NK-92 treated with Interleukin-12 subunit alpha and Interleukin-12 subunit beta, amount 100 ng/mL, for 24 hours (cell line): ENCODE results near the gene GRIA3.
"Not testable (repeated sequence)": the region's sequence is repeated elsewhere in the genome, so short reads cannot be mapped to it uniquely, and the experiment has no call there.

Experiments
- DNase-seq: peaks from one replicate; lab custom pipeline; 2025; lab: John Stamatoyannopoulos, UW

Gene GRIA3

DNA sequence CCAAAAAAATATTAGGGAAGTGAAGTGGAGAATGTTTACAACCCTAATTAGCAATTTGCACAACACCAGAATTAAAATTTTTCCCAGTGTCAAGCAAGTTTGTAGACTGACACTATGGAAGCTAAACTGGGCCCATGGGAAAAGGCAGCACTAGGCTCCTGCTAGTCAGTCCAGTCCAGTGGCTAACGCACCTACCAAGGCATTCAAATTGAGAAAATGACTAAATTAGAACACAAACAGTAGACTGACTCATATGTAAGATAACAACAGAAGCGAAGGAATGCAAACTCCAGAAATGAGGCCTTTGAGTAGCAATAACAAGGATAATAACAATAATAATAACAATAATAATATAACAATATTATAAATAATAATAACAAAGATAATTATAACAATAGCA, 90.7 kb downstream of the GRIA3 start:
- DNase-seq: no peak

DNA sequence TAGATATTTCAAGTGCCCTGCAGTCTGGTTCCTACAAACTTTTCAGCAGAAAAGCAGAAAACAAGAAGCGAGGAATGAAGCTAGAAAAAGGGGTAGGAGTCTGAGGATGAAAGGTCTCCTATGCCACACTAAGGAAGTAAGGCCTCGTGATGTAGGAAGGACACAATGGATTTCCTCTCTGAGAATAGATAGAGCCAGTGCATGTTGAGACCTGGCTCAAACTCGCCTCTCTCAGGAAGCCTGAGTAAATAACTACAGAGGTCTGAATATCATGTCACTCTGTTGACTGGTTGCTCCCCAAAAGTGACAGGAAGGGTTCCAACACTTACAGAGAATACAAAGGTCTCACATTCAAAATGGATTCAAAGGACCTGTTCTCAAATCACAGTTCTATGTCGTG, 93.3 kb downstream of the GRIA3 start:
- DNase-seq: no peak

DNA sequence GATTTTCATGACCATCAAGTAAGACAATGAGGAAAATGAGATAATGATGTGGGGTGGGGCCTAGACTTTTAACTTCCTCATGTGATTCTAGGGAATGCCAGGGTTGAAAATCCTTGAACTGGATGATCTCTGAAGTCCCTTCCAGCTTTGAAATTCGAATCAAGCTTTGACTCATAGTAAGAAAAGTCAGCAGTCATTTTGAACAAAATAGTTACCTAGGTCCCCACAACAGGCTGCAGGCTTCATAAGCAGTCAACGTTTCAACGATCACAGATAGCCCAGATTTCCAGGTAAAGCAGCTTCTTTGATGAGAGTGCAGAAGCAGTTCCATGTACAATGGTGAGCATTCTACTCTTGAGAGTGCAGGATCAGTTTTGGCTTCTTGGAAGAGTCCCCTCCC, 93.7 kb downstream of the GRIA3 start:
- DNase-seq: no peak

GRCh38 chrX:123282241-123282640, 98.2 kb downstream of the GRIA3 start:
- DNase-seq: no peak

DNA sequence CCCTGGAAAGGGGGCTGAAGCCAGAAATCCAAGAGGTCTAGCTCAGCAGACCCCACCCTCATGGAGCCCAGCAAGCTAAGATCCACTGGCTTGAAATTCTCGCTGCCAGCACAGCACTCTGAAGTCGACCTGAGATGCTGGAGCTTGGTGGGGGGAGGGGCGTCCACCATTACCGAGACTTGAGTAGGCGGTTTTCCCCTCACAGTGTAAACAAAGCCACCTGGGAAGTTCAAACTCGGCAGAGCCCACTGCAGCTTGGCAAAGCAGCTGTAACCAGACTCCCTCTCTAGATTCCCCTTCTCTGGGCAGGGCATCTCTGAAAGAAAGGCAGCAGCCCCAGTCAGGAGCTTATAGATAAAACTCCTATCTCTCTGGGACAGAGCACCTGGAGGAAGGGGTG, 99.3 kb downstream of the GRIA3 start:
- DNase-seq: not testable (repeated sequence)

- DNase-seq: no peak
Observed at GRCh38 chrX:123291623-123292022, 107.5 kb downstream of the GRIA3 start.

GRCh38 chrX:123298026-123298425, 113.9 kb downstream of the GRIA3 start:
- no peak for DNase-seq

GRCh38 chrX:123303429-123303828, 119.4 kb downstream of the GRIA3 start:
- DNase-seq: no peak

DNA sequence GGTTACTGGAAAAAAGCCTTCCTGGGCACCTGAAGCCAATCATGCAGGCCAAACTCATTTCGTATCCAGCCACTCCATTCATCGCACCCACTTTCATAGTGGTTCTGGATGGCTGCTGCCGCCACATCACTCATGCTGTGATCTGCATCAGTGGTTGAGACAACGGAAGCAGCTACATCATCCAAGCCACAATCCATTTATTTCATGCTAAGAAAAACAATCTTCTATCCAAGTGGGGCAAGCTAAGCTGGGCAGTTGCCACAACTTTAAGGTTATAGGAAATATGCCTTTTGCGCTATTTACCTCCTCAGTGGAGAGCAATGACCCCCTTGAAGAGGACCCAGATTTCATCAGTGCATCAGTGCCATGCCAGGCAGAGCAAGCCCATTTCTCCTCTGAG, 124.6 kb downstream of the GRIA3 start:
- no peak for DNase-seq

- no peak for DNase-seq
Observed at GRCh38 chrX:123310112-123310511, 126.0 kb downstream of the GRIA3 start.

GRCh38 chrX:123311486-123311885, 127.4 kb downstream of the GRIA3 start:
- DNase-seq: no peak

DNA sequence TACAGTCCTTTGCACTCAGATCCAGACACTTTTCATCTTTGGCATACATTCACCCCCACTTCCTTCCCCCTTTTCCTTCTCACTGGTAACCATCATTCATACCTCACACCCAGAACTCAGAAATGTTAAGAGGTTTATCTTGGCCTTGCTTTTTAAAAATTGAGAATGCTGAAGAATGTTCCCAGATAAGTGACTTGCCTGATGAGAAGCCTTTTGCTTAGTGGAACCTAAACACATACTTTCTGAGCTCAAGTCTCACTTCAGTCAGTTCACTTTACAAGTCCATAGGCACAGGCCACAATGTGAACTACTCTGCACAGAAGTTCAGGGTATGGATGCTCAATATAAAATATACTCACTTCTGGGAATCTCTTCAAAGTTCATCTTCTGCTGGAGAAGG, 129.4 kb downstream of the GRIA3 start:
- no peak for DNase-seq

DNA sequence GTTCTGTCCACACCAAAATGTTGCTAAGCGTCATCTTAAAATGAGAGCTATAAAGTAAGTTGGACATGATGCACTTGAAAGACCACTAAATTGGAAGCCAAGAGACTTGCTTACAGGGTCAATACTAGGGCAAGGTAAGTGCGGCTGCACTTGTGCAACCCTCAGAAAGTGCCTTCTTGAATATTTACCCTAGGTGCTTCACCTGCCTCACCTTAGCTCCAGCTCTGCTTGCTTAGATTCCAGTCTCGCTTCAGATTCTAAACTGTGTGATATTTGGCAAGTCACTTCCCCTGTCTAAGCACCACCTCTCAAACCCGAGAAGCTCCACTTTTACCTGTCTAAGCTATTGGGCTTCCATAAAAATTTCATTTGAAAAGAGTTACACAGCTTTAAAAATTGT, 136.5 kb downstream of the GRIA3 start:
- DNase-seq: no peak

DNA sequence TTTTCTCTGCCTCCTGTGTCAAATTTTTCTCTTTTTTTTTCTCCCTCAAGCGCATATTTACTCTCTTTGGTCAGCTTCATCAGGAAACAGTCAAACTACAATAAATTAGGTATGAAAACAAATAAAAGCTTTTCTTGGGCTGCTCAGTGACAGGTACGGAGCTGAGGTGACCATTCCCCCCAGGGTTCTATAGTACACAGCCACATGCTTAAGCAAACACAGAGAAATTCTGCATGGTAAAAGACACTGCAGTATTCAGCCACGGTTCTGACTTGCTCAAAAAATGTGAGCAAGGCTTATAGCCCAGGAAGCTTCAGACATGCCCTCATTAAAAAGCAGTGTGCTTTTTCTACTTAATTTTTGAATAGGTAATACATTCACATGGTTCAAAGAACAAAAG, 138.5 kb downstream of the GRIA3 start:
- DNase-seq: no peak

- DNase-seq: no peak
Observed at GRCh38 chrX:123324625-123325024, 140.5 kb downstream of the GRIA3 start.

- no peak for DNase-seq
Observed at GRCh38 chrX:123330229-123330942, 146.3 kb downstream of the GRIA3 start.

DNA sequence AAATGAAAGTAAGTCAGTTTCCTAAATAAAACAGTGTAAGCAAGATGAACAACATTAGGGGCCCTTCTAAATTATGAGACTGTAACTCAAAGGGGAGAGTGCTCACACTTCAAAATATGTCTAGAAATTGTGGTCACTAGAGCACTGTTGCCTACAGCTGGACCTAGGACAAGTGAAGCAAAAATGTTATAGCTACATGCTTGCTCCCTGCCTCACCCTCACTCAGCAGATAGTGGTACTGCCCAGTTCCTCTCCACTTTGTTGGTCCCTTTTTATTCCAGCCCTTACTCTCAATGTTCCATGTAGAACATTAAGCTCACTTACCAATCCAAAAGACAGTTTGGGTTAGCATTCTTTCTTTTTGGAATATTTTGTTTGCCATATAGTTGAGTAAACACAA, 147.3 kb downstream of the GRIA3 start:
- DNase-seq: no peak

DNA sequence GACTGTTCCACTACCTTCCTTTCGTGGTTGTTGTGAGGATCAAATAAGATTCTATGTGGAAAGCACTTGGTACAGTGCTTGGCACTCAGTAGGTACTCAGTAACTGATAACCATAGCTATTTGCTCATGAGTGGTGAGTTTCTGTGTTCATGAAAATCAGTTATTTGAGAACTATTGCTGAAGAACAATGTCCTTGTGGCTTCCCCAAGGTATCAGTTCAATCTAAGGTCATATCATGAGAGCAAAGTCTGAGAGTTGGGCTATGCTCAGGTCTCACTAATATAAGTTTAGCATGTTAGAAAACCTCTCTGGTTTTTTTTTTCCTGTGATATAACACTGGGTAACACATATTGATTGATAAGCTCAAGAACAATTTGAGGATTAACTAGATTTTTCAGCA, 147.8 kb downstream of the GRIA3 start:
- no peak for DNase-seq

GRCh38 chrX:123336666-123337065, 152.6 kb downstream of the GRIA3 start:
- DNase-seq: no peak

DNA sequence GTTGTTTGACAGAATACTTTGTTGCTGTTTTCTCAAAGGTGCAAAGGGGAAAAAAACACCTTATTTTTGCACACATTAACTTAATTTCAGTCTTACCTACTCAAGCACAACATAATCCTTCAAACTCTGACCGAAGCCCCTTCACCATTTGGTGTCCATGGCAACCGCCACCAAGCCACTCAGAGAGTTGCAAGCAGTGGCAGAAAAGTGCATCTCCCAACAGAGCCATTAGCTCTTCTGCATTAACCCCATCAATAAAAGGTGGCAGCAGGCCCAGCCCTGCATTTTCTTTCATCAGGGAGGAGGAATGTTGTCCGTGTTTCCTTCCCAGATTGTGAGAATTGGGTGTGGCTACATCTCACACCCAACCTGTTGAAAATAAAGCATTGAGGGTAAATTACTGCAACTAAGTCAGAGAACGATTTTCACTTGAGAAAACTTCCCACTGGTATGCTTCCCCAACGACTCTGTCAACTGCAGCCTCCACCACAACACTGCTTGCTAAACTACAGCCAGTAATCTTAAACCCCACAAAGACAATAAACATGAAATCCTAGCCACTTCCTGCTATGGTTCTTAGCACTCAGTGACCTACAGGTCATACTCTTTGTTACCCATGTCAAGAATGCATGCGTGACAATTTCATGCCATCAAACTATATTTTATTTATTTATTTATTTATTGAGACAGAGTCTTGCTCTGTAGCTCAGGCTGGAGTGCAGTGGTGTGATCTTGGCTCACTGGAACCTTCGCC, 154.0 kb downstream of the GRIA3 start:
- no peak for DNase-seq

- DNase-seq: no peak
Observed at GRCh38 chrX:123339221-123339905, 155.3 kb downstream of the GRIA3 start.

DNA sequence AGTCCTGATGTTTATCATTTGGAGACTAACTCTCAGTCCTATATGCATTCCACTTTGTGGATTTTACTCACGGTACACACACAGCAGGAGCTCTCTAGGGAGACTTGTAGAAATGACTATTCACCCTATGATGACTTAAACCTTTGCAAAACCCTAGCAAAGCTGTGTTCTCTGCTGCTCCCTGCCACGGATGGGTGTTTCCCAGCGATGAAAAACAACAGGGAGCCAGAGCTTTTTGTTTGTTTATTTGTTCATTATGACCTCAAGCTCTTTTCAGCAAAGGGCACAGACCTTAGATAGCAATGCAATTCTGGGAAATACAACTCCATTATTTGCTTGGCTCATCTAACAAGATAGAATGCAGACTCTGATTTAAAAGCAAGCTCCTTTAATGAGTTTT, 156.6 kb downstream of the GRIA3 start:
- DNase-seq: no peak

- DNase-seq: no peak
Observed at GRCh38 chrX:123348468-123348867, 164.4 kb downstream of the GRIA3 start.
